Fibroblast of upper back skin (primary cell): ENCODE data around the gene PRSS23.

Experiments
- DNase-seq: peaks from one replicate; pipeline ENCODE4 v3.0.0-alpha.2; 2013

PRSS23 gene

DNA sequence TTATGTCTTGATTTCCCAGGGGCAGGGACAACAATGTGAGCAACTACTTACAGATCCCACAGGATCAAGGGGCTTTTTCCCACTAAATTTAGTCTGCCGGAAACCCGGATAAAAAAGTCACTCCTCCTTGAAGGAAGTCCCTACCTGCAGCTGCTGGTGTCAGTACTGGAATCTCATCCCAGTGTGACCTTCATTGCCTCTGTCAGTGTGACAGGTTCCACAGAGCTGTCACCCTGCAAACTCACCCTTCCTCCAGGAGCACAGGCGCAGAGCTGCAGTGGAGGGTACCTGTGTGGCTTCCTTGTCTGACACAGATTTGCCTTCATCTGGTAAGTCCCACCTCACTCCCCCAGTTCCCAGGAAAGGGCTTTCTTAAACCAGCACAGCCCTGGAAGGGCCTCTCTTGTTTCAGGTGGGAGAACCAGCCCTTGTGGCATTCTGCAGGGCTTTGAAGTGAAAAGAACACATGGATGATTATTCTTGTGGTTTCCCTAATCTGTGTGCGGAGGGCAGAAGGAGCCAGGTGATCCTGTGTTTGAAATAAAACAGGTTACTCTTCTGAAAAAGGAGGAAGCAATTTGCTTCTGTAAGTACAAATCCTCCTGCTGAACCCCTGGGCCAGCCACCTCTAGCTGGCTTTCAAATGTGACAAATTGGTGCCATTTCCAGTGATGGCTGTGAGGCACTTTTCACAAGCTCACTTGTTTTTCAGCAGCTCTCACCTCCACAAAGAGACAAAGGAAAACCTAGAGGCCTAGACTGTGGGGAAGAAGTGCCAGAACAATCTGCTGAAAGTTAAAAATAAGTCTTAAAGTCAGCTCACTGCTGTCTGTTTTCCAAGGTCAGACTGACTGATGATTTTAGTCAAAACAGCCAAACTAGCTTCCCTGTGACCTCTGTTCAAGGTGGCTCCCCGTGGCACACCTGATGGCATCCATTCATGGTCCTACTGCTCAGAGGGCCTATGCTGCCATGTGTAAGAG is 9.2 kb upstream of the PRSS23 start:
- DNase-seq = no peak

DNA sequence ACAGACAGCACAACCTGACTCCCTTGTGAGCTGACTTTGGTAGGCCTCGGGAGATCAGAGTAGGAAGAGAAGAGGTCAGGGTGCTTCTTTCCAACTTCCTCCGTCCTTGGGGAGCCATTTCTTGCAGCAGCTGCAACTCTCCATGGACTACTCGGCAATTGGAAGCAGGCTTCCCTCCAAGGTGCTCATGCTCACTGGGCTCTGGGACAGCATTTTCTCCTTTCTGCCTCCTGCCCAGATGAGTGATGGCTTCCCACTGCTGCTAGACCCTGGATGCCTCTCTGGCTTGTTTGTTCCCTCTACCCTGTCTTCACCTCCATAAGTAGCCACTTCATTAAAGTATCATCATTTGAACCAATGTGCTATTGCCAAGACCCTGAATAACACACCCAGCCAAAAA is 8.2 kb upstream of the PRSS23 start:
- DNase-seq = no peak

DNA sequence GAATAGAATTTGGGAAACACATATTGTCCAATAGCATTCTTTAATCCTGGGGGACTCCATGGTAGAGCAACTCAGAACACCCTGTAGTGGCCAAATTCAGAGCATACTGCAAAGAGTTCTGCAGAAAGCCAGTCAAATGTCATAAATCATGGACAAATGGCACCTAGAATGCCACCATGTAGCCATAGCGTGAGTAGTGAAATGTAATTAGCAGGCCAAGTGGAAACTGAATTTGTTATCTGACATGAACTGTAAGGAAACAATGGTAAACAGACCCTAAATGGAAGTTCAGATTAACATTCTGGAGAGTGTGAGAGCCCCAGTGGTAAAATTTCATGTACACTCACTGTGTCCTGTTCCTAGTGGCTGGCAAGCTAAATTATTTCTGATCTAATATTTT is 7.0 kb upstream of the PRSS23 start:
- no peak for DNase-seq

DNA sequence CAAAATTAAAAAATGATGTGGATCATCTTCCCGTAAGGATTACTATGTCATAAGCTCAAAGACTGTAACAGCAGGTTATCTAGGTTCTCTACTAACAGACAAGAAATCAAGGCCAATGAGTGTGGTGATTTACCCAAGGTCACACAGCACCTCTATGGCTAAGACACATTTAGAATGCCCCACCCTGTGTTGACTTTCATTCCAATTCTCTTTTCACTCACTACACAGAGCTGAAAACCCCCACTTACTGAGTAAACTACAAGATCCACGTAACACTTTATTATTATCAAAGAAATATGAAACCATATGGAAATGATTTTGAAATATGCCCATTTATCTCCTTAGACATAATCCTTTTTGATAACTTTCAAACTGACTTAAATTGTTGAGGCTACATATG is 4.8 kb upstream of the PRSS23 start:
- no peak for DNase-seq

DNA sequence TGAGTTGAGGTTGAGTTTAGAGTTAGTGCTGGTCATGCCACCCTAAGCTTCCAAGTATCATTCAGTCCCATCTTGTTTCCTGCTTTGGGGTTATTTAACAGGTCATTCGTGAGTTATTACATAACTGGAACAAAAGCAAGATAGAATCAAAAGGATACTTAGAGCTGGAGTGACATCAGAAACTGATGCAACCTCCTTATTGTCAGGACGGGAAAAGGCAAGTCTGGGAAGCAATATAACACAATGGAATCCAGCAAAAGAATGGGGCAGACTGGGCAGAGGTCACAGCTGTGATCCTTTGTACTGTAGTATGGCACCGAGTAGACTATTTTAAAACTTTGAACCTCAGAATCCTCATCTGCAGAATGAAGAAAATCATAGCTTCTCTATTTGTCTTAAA is 4.4 kb upstream of the PRSS23 start:
- DNase-seq = peak; percentile 55

DNA sequence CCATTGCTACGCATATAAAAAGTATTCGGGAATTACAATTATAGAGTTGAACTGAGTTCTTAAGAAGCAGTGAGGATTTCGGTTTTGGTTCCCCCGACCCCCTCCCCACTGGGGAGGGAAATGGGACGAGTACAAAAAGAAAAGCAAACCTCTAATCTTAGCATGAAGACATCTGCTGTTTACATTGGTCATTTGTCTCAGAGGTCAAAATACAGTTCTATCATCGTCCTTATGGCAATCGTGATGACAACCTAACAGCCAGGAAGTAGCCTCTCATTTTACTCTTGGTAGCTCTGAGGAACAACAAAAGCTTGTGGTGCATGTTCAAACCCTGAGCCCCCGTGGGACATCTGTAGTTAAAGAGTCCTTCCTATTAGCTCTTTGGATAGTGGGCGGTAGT is 3.2 kb upstream of the PRSS23 start:
- no peak for DNase-seq

DNA sequence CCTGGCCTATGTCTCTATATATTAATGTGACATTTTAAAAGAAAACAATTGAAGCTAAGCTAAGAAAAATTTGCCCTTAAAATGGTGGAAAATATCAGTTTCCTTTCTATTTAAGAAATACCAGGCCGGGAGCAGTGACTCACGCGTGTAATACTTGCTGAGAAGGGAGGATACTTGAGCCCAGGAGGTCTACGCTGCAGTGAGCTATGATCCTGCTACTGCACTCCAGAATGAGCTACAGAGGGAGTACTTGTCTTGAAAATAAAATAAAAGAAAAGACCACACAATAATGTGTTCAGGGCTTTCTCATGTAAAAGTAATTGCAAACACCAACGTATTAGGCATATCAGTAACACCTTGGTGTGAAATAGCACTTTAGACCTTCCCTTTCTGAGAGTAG is 1.4 kb upstream of the PRSS23 start:
- DNase-seq = peak; percentile 87

DNA sequence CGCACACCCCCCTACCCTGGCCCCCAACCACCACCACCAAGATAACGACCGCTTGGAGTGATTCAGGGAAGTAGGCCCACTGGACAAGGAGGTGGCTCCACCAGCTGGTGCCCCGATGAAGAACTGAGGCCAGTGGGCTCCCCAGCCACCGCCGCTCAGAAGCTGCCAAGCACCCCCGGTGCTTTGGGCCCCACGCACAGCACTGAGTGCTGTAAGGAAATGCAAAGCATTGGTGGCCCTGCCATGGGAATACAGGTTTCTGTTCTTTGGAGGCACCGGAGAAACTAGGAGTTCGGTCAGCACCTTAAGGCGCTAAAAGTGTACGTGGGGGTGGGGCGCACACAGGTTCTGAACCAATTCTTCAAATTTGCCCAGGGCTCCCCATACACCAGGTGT is 664 bp upstream of the PRSS23 start:
- no peak for DNase-seq

DNA sequence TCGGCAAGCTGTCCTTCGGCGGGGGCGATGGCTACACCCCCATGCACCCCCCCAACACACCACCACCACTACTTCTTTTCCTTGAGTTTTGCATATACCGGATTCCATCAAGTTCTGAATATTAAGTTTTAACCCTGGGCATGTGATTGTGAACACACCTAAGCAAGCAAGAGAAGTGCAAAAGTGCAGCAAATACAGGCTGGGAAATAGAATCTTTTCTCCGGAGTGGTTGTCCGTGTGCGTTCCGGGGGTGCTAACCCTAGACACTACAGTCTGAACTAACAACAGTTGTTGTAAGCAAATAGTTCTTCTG is 574 bp downstream of the PRSS23 start:
- no peak for DNase-seq

DNA sequence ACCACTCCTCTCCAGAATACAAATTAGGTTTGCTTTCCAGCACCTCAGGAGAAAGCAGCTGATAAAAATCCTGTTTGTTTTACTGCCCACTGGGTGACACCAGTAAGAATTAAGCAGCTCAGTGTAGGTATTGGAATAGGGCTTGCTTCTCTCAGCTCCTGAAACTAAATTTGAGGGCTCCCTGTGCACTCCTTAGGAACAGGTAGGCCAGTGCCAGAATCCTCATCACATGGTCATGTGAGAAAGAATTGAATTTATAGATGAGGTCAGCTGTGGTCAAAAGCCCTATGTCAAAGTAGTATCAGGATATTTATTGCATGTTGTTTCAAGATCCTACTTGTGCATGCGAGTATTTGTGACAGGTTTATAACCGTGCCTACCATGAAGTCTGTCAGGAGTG is 1.0 kb downstream of the PRSS23 start:
- DNase-seq = no peak

DNA sequence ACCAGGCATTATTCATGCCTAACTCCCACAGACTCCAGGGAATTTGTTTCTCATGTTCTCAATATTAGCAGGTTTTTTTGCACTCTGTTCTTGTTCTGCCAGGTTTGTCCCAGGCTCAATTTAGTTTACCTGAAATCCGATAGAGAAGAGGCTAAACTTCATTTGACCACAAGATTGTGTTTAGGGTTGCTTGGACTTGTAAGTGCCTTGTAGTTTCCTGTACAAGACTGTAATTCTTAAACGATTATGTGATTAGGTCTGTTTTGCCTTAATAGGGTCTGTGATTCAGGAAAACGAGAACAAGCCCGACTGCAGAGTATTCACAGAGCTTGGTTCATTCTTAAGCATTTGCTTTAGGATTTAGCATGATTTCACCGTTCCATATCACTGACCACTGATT is 1.8 kb downstream of the PRSS23 start:
- DNase-seq = no peak

DNA sequence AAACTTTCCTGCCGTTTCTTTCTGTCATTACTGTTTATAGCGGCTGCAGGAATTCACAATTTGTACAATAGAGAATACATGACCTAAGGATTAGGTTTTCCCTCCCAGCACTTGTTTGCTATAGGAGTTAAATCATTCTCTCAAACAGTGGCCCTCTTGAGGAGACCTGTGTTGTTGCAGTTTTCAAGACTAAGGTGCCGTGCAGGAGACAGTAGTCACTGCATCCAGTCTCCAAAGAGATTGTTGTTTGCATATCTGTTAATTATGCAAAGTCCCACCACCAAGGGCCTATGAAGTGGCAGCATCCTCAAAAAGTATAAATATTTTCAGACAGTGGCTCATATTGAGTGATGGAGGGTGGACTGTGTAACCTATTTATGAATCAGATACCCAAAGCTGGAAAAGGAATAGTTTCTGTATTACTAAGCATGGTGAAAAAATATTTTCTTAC is 2.3 kb downstream of the PRSS23 start:
- no peak for DNase-seq

DNA sequence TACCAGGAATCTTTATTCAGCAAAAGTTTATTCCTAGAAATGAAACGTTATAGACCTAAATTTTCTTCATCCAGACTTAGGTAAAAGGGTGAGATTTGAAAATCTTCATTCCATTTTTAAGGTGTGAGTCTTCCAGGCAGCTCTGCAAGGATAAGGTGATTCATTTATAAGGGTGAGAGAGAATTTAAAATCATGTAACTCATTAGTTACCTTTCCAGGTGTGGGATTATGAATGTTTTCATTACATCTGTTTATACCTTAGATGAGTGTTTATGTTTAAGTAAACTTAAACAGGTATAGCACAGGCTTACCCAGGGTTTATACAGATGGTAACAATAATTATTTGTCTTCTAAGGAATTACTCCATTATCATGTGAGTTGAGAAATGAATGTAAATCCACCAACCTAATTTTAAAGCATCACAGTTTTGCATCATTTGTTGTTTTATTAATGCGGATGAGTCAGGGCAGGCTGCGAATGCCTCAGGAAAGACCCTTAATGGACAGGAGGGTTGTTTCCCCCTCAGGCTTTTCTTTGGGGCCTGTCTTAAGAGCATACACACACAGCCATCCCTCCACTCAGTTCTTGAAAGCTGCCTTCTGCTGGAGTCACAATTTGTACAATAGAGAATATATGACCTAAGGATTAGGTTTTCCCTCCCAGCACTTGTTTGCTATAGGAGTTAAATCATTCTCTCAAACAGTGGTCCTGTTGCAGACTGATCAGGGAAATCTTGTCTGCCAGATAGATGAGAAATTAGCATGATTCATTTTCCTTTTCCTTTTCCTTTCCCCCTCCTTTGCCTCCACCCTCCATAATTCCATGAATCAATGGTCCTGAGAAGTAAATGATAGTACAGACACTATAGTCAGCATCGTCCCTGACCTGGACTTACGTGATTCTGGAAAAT is 3.0 kb downstream of the PRSS23 start:
- DNase-seq = no peak

DNA sequence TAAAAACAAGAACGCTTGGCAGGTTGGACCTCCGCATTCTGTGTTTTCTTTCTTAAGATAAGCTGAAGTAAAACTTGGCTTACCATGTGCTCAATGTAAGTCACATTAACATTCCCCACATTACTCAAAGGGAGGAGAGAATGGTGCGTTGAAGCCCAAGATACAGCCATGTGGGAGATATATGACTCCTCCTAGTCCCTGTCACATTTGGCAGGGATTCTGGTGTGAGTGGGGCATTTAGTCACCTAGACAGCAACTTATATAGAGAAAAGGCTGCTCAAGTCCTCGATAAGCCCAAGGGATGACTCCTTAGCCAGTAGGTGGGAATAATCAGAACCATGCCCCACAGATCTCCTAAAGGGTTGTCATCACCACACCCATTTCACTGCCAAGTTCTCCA is 4.6 kb downstream of the PRSS23 start:
- DNase-seq = no peak

DNA sequence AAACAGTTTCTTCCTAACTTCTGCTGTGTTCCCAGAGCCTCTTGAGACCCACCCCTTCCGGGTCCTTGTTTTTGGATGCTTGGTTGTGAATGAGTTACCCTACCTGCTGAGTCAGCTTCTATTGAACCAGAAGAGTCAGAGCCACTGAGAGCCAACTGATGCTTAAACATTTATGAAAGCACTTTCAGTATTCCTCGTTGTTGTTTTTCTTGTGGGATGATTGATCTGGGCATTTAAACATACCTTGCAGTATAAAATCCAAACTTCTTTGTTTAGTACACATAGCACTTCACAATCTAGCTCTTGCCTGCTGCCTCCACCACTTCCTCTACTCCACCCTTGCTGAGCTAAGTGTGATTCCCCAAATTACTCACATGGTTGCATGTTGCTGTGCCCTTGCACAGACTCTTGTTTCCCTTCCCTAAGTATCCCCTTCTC is 5.5 kb downstream of the PRSS23 start:
- no peak for DNase-seq

DNA sequence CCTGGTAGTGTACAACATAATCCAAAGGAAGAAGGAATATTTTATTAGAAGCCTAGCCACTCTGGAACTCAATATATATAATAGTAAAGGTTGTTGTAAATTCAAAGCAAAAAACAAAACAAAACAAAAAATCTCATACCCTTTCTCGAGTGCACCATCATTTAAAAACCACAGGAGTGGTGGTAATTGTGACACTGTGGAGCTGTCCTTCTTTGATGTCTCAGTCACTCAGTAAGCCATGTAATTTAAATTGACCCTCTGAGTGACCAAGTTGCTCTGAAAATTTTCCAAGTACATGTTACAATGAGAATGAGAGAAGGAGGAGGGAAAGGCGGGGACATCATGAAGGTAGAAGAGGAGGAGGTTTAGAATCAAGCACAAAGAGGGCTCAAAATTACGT is 6.6 kb downstream of the PRSS23 start:
- DNase-seq = no peak

DNA sequence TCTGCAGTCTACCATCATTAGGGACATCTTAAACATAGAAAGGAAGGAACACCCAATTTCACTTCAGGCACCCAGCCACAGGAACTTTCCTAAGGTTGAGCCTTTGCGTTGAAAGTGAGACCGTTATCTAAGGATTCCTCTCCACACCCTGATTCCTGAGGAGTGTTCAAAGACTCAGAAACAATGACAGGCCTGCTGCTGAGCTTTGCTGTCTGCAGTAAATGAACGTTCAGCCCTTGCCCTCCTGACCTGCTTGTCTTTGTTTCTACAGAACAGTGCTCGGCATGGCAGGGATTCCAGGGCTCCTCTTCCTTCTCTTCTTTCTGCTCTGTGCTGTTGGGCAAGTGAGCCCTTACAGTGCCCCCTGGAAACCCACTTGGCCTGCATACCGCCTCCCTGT is 7.0 kb downstream of the PRSS23 start:
- DNase-seq = no peak

DNA sequence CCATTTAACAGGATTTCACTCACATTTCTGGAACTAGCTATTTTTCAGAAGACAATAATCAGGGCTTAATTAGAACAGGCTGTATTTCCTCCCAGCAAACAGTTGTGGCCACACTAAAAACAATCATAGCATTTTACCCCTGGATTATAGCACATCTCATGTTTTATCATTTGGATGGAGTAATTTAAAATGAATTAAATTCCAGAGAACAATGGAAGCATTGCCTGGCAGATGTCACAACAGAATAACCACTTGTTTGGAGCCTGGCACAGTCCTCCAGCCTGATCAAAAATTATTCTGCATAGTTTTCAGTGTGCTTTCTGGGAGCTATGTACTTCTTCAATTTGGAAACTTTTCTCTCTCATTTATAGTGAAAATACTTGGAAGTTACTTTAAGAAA is 9.2 kb downstream of the PRSS23 start:
- DNase-seq = no peak

DNA sequence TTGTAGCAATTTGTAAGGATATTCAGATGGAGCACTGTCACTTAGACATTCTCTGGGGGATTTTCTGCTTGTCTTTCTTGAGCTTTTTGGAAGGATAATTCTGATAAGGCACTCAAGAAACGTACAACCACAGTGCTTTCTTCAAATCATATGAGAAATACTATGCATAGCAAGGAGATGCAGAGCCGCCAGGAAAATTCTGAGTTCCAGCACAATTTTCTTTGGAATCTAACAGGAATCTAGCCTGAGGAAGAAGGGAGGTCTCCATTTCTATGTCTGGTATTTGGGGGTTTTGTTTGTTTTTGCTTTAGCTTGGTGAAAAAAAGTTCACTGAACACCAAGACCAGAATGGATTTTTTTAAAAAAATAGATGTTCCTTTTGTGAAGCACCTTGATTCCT is 9.9 kb downstream of the PRSS23 start:
- DNase-seq = no peak

DNA sequence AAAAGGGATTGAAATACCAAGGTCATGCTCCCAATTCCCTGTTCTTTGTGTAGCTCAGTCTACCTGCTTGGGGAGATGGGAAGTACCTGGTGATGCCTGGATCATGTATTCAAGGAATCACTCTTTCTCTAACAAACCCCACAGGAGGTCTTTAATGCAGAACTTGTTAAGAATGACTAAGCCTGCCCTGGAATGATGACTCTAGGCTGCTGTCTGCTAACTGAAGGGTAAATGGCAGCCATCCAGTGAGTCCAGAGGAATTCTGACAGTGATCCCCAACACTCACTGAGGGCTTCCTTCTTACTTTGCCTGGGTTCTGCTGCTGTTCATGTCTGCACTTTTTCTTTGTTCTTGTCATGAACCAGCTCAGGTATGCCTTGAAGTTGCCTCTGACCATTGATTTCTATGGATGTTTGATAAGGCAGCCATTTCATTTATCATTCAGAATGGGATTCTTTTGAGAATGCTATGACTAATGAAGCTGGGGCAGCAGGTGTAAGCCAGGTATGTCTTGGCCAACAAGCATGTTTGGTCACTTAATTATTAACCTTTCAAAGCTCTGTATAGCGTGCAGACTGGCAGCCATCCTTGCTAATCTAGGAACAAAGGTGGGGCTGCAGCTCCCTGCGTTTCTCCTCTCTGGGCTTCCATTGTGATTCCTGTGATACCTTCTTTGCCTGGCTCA is 11.4 kb downstream of the PRSS23 start:
- peak; percentile 94 for DNase-seq

DNA sequence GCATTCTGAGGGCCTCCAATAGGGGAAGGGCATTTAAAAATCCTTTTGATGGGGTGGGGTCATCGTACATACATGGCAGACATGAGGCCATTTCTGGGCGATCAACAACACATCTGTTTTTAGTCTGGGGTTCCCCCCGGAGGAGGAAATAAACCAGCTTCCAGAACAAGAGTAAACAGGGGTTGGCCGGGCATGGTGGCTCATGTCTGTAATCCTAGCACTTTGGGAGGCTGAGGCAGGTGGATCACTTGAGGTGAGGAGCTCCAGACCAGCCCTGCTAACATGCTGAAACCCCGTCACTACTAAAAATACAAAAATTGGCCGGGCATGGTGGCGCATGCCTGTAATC is 12.0 kb downstream of the PRSS23 start:
- DNase-seq = no peak

DNA sequence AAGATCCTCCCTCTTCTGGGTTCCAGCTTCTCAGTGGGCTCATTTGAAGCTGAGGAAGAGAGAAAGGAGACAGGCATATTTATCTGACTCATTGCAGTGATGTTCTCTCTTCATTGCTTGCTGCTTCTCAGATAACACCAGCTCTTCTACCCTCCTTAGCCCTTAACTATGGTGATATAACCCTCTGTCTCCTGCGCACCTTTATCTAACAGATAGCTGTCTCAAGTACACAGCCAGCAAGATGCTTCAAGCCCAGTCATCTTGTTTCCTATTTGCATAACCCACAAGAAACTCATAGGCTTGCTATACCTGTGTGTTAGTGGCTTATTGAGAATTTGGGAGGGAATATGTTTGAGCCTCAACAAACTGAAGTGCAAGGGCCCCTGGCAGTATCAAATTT is 12.6 kb downstream of the PRSS23 start:
- no peak for DNase-seq

DNA sequence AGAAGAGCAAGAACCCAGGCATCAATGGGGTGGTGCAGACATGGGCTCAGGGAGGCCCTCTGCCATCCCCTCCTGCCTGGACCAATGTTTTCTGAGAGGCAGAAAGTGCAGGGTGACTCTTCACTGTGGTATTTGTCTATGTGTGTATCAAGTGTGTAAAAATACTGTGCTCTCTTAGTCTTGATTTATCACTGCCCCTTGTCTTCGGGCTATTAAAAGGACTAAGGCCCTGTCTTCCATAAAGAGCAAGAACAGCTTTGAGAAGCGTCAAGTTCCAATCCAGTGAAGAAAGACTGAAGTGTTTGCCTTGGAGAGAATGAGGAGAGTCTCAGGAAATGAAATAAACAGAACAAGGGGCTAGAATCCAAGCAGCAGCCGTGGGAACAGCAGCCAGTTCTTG is 14.4 kb downstream of the PRSS23 start:
- peak; percentile 87 for DNase-seq

DNA sequence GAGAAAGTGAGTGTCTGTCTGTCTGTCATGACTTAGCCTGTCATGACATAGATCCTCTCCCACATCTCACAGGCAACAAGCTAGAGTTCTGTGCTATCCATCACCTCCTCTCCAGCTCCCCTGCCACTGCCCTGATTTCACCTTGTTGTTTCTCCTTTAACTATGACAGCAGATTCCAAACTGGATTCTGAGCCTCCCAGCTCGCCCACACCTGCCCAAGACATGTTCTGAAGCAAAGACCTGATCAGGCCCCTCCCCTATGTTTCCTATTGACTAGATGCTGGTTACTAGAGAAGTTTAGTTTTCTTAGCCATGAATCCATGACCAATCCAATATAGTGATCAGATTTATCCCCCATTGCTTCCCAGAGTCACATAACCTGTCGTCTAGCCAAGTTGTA is 15.4 kb downstream of the PRSS23 start:
- DNase-seq = no peak
